22Rv1 (cell line): ENCODE data around the gene BACH1.

Source experiments
- CTCF ChIP-seq: fragments of 450-650 bp; IDR thresholded peaks from 2 replicates; pipeline ENCODE4 v1.5.1; 2017; ENCODE audit warnings: mild to moderate bottlenecking
- ZFX ChIP-seq: fragments of 450-650 bp; IDR thresholded peaks from 2 replicates; pipeline ENCODE4 v1.6.1; 2017; ENCODE audit warnings: antibody characterized with exemption, borderline replicate concordance

- TF ChIP-seq CTCF (peak; percentile 51), ZFX (no peak)
Measured at GRCh38 chr21:29376556-29376955, 77.8 kb downstream of the BACH1 start.
